Upper lobe of left lung (tissue), 6 donors: ENCODE data around the gene RAB37. TPM values are rescaled to one million over a fixed set of nuclear protein-coding genes. Genes with fewer than 3 reads are reported as not detected.

Experiments
- ATAC-seq, 2 donors: fragments of 200-7000 bp; cut with Tn5 transposase; one replicate each; pipeline ENCODE4 v1.9.1; 2022; ENCODE audit warnings: mild to moderate bottlenecking in 2 of 2, moderate library complexity in 2 of 2; ENCODE audit not compliant: low FRiP score in 2 of 2
- DNase-seq, 2 donors: peaks; one replicate each; pipeline ENCODE4 v3.0.0-alpha.2; 2019 to 2020
- H3K27ac ChIP-seq, 4 donors: fragments of 200-600 bp; sonication (generic); one replicate each; pipeline ENCODE4 v1.5.1; 2016 to 2019
- H3K27me3 ChIP-seq, 4 donors: fragments of 200-600 bp; sonication (generic); one replicate each; pipeline ENCODE4 v1.5.1; 2017 to 2019
- H3K36me3 ChIP-seq, 4 donors: fragments of 200-600 bp; sonication (generic); one replicate each; pipeline ENCODE4 v1.5.1; 2016 to 2019
- H3K4me1 ChIP-seq, 4 donors: fragments of 200-600 bp; sonication (generic); one replicate each; pipeline ENCODE4 v1.5.1; 2018 to 2019
- H3K4me3 ChIP-seq, 4 donors: fragments of 200-600 bp; sonication (generic); one replicate each; pipeline ENCODE4 v1.5.1; 2017 to 2019; ENCODE audit warnings: mild to moderate bottlenecking in 2 of 4, moderate library complexity in 1 of 4
- H3K9me3 ChIP-seq, 4 donors: fragments of 200-600 bp; sonication (generic); one replicate each; pipeline ENCODE4 v1.5.1; 2018 to 2019
- EP300 ChIP-seq, 4 donors: sonication (generic); formaldehyde crosslinking; IDR thresholded peaks; one replicate each; pipeline ENCODE4 v1.5.1; 2017; ENCODE audit warnings: antibody characterized with exemption in 4 of 4, control low read depth in 2 of 4
- POLR2A ChIP-seq, 4 donors: fragments of 450-650 bp; IDR thresholded peaks; one replicate each; pipeline ENCODE4 v1.5.1; 2016 to 2017; ENCODE audit warnings: antibody characterized with exemption in 4 of 4, mild to moderate bottlenecking in 2 of 4
- POLR2AphosphoS5 ChIP-seq, 2 donors: sonication (generic); formaldehyde crosslinking; IDR thresholded peaks; one replicate each; pipeline ENCODE4 v1.5.1; 2017; ENCODE audit warnings: antibody characterized with exemption in 2 of 2
- WGBS, 2 donors: methylation state at CpG; one replicate each; pipeline ENCODE4 v1.1.5; 2017 to 2018; 5-methylcytosine and 5-hydroxymethylcytosine counted together
- total RNA-seq, 6 donors: library from RNA; depleted of rRNA in 4 of 6; stranded (reverse); fragments of >200 nt in 4 of 6; gene quantifications; one replicate each; pipeline versions ENCODE4 v1.1.0 to v1.2.1, GENCODE V29; 2016 to 2021
- TF ChIP-seq, protein P1 (sequence below), 6 experiments: fragments of 450-650 bp in 4 of 6; fragments of 200-600 bp in 2 of 6; sonication (generic) in 2 of 6; IDR thresholded peaks; one replicate each; pipeline ENCODE4 v1.5.1; 2016 to 2019; ENCODE audit warnings: antibody characterized with exemption in 6 of 6
- donor health status: DM: no; HTN: no; CAD: no; lungs with moderate emphysema.
- donor health status: DM: no; HTN: yes; CAD: no; lungs with severe emphysema.

RAB37 gene
- total RNA-seq, 6 donors from 2014 or later = 1.1 to 7.1 (median 3.7) TPM

DNA sequence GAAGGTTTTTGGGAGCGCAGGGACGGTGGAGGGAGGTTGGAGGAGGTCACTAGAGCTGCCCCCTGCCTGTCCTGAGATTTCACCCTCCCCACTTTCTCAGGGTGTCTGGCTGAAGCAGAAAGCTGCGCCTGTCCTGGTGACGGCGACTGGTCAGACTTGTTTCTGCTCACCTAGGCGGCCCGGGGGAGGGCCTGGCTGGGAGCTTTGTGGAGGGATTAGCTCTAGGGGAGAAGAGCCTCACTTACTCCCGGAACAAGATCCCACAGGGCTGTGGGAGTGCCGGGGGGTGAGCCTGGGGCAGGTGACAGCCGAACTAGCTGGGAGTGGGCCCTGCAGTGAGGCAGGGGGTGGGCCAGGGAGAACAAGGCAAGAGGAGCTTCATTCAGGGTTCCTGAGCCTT is 22.9 kb downstream of the RAB37 start:
- DNase-seq (peak in 1 of 2 donors; percentile 63), ATAC-seq (no peak)
- Histone ChIP-seq H3K4me1 (peaks cover 46 to 78% (median 55%) of the 10 kb centered on the region in 4 donors), H3K36me3 (peaks cover 0 to 6% (median 2%) of the 10 kb centered on the region in 4 donors), H3K4me3 (no peak overlapping the region), H3K9me3 (no peaks in the 10 kb centered on the region), H3K27me3 (no peaks in the 10 kb centered on the region), H3K27ac (peak overlapping the region; percentile 12 to 69 (median 42))
- WGBS, 2 donors = 57 to 76% methylated on average over 6 to 10 of the region's 10 CpGs
- no peak for TF ChIP-seq POLR2A (IDR thresholded peaks at IDR 0.05)
- TF ChIP-seq, protein P1, sequence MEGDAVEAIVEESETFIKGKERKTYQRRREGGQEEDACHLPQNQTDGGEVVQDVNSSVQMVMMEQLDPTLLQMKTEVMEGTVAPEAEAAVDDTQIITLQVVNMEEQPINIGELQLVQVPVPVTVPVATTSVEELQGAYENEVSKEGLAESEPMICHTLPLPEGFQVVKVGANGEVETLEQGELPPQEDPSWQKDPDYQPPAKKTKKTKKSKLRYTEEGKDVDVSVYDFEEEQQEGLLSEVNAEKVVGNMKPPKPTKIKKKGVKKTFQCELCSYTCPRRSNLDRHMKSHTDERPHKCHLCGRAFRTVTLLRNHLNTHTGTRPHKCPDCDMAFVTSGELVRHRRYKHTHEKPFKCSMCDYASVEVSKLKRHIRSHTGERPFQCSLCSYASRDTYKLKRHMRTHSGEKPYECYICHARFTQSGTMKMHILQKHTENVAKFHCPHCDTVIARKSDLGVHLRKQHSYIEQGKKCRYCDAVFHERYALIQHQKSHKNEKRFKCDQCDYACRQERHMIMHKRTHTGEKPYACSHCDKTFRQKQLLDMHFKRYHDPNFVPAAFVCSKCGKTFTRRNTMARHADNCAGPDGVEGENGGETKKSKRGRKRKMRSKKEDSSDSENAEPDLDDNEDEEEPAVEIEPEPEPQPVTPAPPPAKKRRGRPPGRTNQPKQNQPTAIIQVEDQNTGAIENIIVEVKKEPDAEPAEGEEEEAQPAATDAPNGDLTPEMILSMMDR (IDR thresholded peaks at IDR 0.05) = no peak
- no peak for TF ChIP-seq POLR2AphosphoS5 (IDR thresholded peaks at IDR 0.05)
- no peak for TF ChIP-seq EP300 (IDR thresholded peaks at IDR 0.05)

DNA sequence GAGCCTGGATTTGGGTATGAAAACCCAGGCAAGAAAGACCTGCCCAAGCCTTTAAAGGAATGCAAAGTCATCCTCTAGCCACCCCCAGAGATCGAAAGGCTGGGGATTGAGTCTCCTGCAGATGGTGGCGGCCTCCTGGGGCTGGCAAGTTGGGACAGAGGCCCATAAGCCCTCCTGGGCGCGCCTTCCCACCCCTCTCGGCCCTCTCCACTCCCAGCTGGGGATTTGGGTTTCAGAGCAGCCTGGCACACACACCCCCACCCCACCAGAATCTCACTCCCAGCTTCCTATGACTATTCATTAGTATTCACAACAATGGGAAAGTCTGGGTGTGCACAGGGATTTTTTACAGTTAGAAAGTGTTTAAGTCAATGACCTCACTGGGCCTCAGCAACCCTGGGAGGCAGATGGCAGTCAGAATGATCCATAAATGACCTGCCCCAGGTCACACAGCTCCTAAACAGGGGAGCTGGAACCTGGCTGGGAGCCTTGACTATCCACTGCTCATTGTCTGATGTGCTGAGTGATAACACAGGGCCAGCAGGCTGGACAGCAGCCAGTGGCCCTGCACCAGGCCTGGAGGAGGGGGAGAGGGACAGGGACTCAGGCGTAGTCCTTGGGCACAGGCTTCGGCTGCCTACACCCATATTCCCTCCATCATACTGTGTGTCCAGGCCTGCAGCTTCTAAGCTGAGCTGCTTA is 23.5 kb downstream of the RAB37 start:
- no peak for TF ChIP-seq POLR2A (IDR thresholded peaks at IDR 0.05)
- TF ChIP-seq POLR2AphosphoS5 (IDR thresholded peaks at IDR 0.05) = no peak
- TF ChIP-seq, protein P1 (IDR thresholded peaks at IDR 0.05) = no peak
- TF ChIP-seq EP300 (IDR thresholded peaks at IDR 0.05) = no peak
- Histone ChIP-seq H3K4me1 (peaks cover 46 to 72% (median 55%) of the 10 kb centered on the region in 4 donors), H3K4me3 (no peak overlapping the region), H3K36me3 (peaks cover 0 to 9% (median 3%) of the 10 kb centered on the region in 4 donors), H3K27ac (peak overlapping the region; percentile 12 to 69 (median 54)), H3K27me3 (no peaks in the 10 kb centered on the region), H3K9me3 (no peaks in the 10 kb centered on the region)
- DNase-seq (no peak), ATAC-seq (no peak)
- 61 to 66% methylated on average over 6 to 7 of the region's 7 CpGs for WGBS, 2 donors

DNA sequence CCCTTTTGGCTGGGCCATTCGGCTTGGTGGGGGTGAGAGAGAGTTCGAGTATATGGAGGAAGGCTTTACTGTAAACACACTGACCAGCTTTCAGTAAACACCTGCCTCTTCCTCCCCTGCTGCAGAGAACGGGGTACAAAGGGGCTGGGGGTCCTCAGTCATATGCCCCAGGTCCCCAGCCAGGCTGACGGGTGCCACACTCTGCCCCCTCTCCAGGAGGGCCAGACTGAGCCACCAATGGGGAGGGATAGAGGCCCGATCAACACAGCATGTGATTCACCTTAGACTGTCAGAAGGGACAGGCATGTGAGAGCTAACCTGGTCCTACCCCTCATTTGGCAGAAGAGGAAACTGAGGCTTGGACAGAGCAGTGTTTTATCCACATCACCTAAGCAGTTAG is 24.4 kb downstream of the RAB37 start:
- 50 to 63% methylated on average over 2 to 5 of the region's 5 CpGs for WGBS, 2 donors

DNA sequence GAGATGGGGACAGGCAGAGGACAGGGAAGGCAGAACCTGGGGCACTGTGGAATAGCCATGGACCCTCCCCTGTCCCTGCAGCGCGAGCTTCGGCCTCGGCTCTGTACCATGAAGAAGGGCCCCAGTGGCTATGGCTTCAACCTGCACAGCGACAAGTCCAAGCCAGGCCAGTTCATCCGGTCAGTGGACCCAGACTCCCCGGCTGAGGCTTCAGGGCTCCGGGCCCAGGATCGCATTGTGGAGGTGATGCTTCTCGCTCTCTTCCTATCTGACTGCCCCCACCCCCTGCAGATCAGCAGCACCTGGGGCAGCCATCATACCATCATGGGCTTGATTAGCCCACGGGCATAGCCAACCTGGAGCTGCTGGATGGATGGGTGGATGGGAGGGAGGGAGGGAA is 24.9 kb downstream of the RAB37 start:
- no peak for ATAC-seq
- peaks cover 45 to 63% (median 52%) of the 10 kb centered on the region in 4 donors for H3K4me1 ChIP-seq
- no peak for DNase-seq

More for the DNA sequence above, 24.4 kb downstream of the RAB37 start:
- Histone ChIP-seq H3K4me3 (no peak overlapping the region), H3K36me3 (peaks cover 0 to 9% (median 3%) of the 10 kb centered on the region in 4 donors), H3K27ac (peak overlapping the region in 2 of 4 donors; percentile 45 to 69), H3K27me3 (no peaks in the 10 kb centered on the region), H3K4me1 (peaks cover 46 to 69% (median 55%) of the 10 kb centered on the region in 4 donors), H3K9me3 (no peaks in the 10 kb centered on the region)
- TF ChIP-seq POLR2AphosphoS5 (IDR thresholded peaks at IDR 0.05) = no peak
- TF ChIP-seq POLR2A (IDR thresholded peaks at IDR 0.05) = no peak
- TF ChIP-seq EP300 (IDR thresholded peaks at IDR 0.05) = no peak
- TF ChIP-seq, protein P1 (IDR thresholded peaks at IDR 0.05) = no peak
- ATAC-seq = no peak
- DNase-seq = no peak

More for the DNA sequence above, 24.9 kb downstream of the RAB37 start:
- peaks cover 0 to 11% (median 4%) of the 10 kb centered on the region in 4 donors for H3K36me3 ChIP-seq
- no peaks in the 10 kb centered on the region for H3K9me3 ChIP-seq
- H3K4me3 ChIP-seq = no peak overlapping the region
- no peaks in the 10 kb centered on the region for H3K27me3 ChIP-seq
- no peak for TF ChIP-seq POLR2AphosphoS5 (IDR thresholded peaks at IDR 0.05)
- TF ChIP-seq, protein P1 (IDR thresholded peaks at IDR 0.05) = no peak
- no peak for TF ChIP-seq POLR2A (IDR thresholded peaks at IDR 0.05)
- no peak for TF ChIP-seq EP300 (IDR thresholded peaks at IDR 0.05)
- no peak overlapping the region for H3K27ac ChIP-seq
- 95 to 96% methylated on average over 4 to 11 of the region's 11 CpGs for WGBS, 2 donors
